BJ (cell line): ENCODE measurements around the gene CBR3. TPM values are rescaled to one million over a fixed set of nuclear protein-coding genes. Genes with fewer than 3 reads are reported as not detected.

ENCODE experiments used
- CTCF ChIA-PET: fragments of 350-600 bp; formaldehyde crosslinking; extraction: SDS; loops from one replicate; lab custom pipeline; 2021; ENCODE audit warnings: antibody characterized with exemption, inconsistent platforms; lab: Yijun Ruan, JAX
- POLR2A ChIA-PET: fragments of 300-600 bp; sonication (Branson Sonifier 250); formaldehyde crosslinking; extraction: SDS; loops from one replicate; lab custom pipeline; 2021; ENCODE audit warnings: antibody characterized with exemption; lab: Charles Lee
- DNase-seq: peaks from one replicate; pipeline ENCODE4 v3.0.0-alpha.2; 2011; ENCODE audit warnings: low read depth
- H3K27me3 ChIP-seq: 2 replicates; pipeline ENCODE4 v1.6.0; 2011; ENCODE audit warnings: low read length; ENCODE audit not compliant: control insufficient read depth, insufficient read depth
- H3K36me3 ChIP-seq: 2 replicates; pipeline ENCODE4 v1.5.1; 2011; ENCODE audit warnings: low read length; ENCODE audit not compliant: control insufficient read depth, insufficient read depth
- H3K4me3 ChIP-seq: 2 replicates; pipeline ENCODE4 v1.5.1; 2011; ENCODE audit warnings: low read depth, mild to moderate bottlenecking, control low read depth, low read length
- CTCF ChIP-seq: IDR thresholded peaks from 2 replicates; pipeline ENCODE4 v1.5.1; 2011; ENCODE audit warnings: low read depth, mild to moderate bottlenecking, control low read depth, inconsistent platforms, low read length, moderate library complexity; ENCODE audit not compliant: insufficient read depth
- polyA plus RNA-seq: library from polyadenylated mRNA; depleted of rRNA; stranded (reverse); fragments of >200 nt; gene quantifications from 2 replicates; pipeline ENCODE4 v1.2.3, GENCODE V29; 2011

The CBR3 gene
- polyA plus RNA-seq, 1 experiment, result 13.5 TPM

GRCh38 chr21:36162631-36163030 is 27.8 kb downstream of the CBR3 start:
- H3K27me3 ChIP-seq, result no peaks in the 10 kb centered on the region
- no peak for DNase-seq
- H3K4me3 ChIP-seq, result no peak overlapping the region
- H3K36me3 ChIP-seq, result peaks cover 2% of the 10 kb centered on the region; the same call in 1 of the 2 replicates
- POLR2A ChIA-PET, result interaction anchor here (0.6 kb wide), 1 partner anchor 96 kb away, joined by 5 read pairs; no protein-coding TSS in a partner anchor
- CTCF ChIA-PET, result interaction anchor here (0.6 kb wide), 1 partner anchor 15 kb away, joined by 3 read pairs; no protein-coding TSS in a partner anchor
- TF ChIP-seq CTCF, result no peak

- Histone ChIP-seq H3K4me3 (no peak overlapping the region), H3K36me3 (peaks cover 2% of the 10 kb centered on the region; the same call in 1 of the 2 replicates), H3K27me3 (no peaks in the 10 kb centered on the region)
- DNase-seq, result no peak
- ChIA-PET POLR2A (no interaction called here), CTCF (interaction anchor here (0.5 to 1.7 kb wide), 4 partner anchors 13 to 46 kb away, joined by 3 to 5 read pairs (median 4); no protein-coding TSS in a partner anchor)
- no peak for TF ChIP-seq CTCF
Measured at GRCh38 chr21:36163750-36164741, 29.2 kb downstream of the CBR3 start.

GRCh38 chr21:36165356-36165755 is 30.5 kb downstream of the CBR3 start:
- no peak for DNase-seq
- ChIA-PET CTCF (no interaction called here), POLR2A (no interaction called here)
- no peaks in the 10 kb centered on the region for H3K27me3 ChIP-seq
- H3K36me3 ChIP-seq, result peaks cover 2% of the 10 kb centered on the region; the same call in 1 of the 2 replicates
- H3K4me3 ChIP-seq, result no peak overlapping the region
- no peak for TF ChIP-seq CTCF

- POLR2A ChIA-PET, result no interaction called here
- TF ChIP-seq CTCF, result no peak
- Histone ChIP-seq H3K36me3 (peaks cover 2% of the 10 kb centered on the region; the same call in 1 of the 2 replicates), H3K27me3 (no peaks in the 10 kb centered on the region), H3K4me3 (no peak overlapping the region)
- CTCF ChIA-PET, result interaction anchor here (0.7 kb wide), 1 partner anchor 20 kb away, joined by 3 read pairs; no protein-coding TSS in a partner anchor
- no peak for DNase-seq
Measured at GRCh38 chr21:36166705-36167104, 31.8 kb downstream of the CBR3 start.

GRCh38 chr21:36167541-36167940 is 32.7 kb downstream of the CBR3 start:
- DNase-seq, result no peak
- CTCF ChIA-PET, result no interaction called here
- POLR2A ChIA-PET, result no interaction called here
- Histone ChIP-seq H3K4me3 (no peak overlapping the region), H3K36me3 (peaks cover 2% of the 10 kb centered on the region; the same call in 1 of the 2 replicates), H3K27me3 (no peaks in the 10 kb centered on the region)
- no peak for TF ChIP-seq CTCF
